ENCODE measurements around the gene FAM221B.

FAM221B gene, protein sequence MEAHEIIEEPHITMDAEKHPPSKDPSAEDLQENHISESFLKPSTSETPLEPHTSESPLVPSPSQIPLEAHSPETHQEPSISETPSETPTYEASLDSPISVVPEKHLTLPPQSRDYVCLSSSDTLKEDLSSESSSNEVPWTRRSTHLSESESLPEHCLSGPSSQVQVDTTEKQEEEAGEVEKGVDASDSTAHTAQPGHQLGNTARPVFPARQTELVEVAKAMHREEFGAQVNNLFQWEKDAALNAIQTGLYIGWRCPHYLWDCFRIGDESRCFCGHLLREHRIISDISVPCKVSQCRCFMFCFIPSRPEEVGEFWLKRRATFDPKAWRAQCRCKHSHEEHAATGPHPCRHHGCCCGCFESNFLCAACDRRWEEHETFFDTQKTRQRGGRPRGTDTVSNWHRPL

DNA sequence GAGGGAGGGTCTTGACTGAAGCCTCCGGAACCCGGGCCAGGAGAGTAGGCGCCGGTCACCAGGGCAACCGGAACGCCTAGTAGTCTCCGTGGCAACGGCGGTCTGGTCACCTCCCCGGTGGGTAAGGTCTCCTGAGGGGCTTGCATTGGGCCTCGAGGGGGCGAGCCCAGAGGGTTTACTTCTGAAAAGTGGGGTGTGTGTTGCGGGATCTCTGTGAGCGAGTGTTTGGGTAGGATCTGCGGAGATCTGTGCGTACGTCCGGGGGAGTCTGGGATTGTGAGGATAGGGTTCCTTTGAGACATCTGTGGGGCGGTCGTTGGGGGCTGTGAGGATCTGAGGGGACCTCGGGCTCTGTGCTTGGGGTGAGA is at the start of gene FAM221B:
Gene FAM221B, minus strand, starts transcription at position 17 of the 368 bp plus-strand sequence. CDS start 2,571 bp downstream, outside the sequence.
- Histone ChIP-seq H3K9ac (ENCODE audit: low read length) (peak within 1 kb of the TSS; percentile 82), H4K20me1 (ENCODE audit: insufficient read depth, low read length) (no peaks in the 10 kb centered on the region), H3K27ac (ENCODE audit: low read length) (no peak within 1 kb of the TSS), H2AFZ (ENCODE audit: low read depth, low read length) (peak within 1 kb of the TSS; percentile 100), H3K4me1 (ENCODE audit: low read length) (peaks cover 37% of the 10 kb centered on the region), H3K36me3 (replicated peaks; ENCODE audit: low read depth, low read length) (no peaks in the 10 kb centered on the region), H3K79me2 (ENCODE audit: low read length) (0 out of 2 replicates have a peak, but pooled peaks cover 3% of the 10 kb centered on the region), H3K4me2 (ENCODE audit: low read length) (peak within 1 kb of the TSS; percentile 100), H3K9me3 (ENCODE audit: insufficient read depth, low read length) (no peaks in the 10 kb centered on the region), H3K4me3 (ENCODE audit: low read length) (peak within 1 kb of the TSS; percentile 99), H3K27me3 (ENCODE audit: low read depth, low read length) (peaks cover 5% of the 10 kb centered on the region; the same call in 1 of the 2 replicates)
- no peak for TF ChIP-seq CTCF (IDR thresholded peaks at IDR 0.05; ENCODE audit: low read depth, low read length)
- no peak for TF ChIP-seq EZH2phosphoT487 (IDR thresholded peaks at IDR 0.05; ENCODE audit: low read depth)

GRCh38 chr9:35872505-35872904 is 44.0 kb upstream of the FAM221B start:
- Histone ChIP-seq H3K27me3 (ENCODE audit: low read depth, low read length) (peaks cover 7% of the 10 kb centered on the region; the same call in 1 of the 2 replicates), H3K79me2 (ENCODE audit: low read length) (no peaks in the 10 kb centered on the region), H3K4me1 (ENCODE audit: low read length) (no peaks in the 10 kb centered on the region), H4K20me1 (ENCODE audit: insufficient read depth, low read length) (no peaks in the 10 kb centered on the region), H3K4me3 (ENCODE audit: low read length) (no peak overlapping the region), H2AFZ (ENCODE audit: low read depth, low read length) (no peak overlapping the region), H3K27ac (ENCODE audit: low read length) (no peak overlapping the region), H3K4me2 (ENCODE audit: low read length) (no peak overlapping the region), H3K9me3 (ENCODE audit: insufficient read depth, low read length) (peaks cover 4% of the 10 kb centered on the region; the same call in 1 of the 2 replicates), H3K9ac (ENCODE audit: low read length) (no peak overlapping the region), H3K36me3 (replicated peaks; ENCODE audit: low read depth, low read length) (no peaks in the 10 kb centered on the region)
- TF ChIP-seq CTCF (IDR thresholded peaks at IDR 0.05; ENCODE audit: low read depth, low read length) (no peak), EZH2phosphoT487 (IDR thresholded peaks at IDR 0.05; ENCODE audit: low read depth) (no peak)

DNA sequence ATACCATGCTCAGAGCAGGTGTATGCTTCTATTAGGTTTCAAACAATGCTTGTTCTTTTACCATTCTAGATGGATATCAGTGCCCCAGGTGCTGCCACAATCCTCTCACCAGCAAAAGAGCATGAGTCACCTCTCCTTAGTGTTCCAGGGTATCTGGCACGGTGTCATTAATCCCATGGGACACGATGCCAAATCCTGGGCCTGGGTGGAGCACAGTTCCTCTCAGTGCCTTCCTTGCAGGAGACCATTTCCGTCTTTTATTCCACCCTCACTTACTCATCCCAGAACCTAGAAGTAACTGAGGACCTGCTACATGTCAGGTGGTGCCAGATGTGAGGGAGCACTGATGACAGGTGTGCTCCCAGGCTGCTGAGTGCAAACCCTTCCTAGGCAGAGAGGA is 43.0 kb upstream of the FAM221B start:
- TF ChIP-seq CTCF (IDR thresholded peaks at IDR 0.05; ENCODE audit: low read depth, low read length) = no peak
- no peak for TF ChIP-seq EZH2phosphoT487 (IDR thresholded peaks at IDR 0.05; ENCODE audit: low read depth)

GRCh38 chr9:35870351-35870923 is 41.9 kb upstream of the FAM221B start, which contains the start of gene OR13J1:
OR13J1 (minus strand) TSS chr9:35870401; CDS start chr9:35870401, 0 bp downstream.
- no peak within 1 kb of the TSS for H3K9ac ChIP-seq (ENCODE audit: low read length)
- no peaks in the 10 kb centered on the region for H3K4me1 ChIP-seq (ENCODE audit: low read length)
- no peaks in the 10 kb centered on the region for H3K9me3 ChIP-seq (ENCODE audit: insufficient read depth, low read length)
- H2AFZ ChIP-seq (ENCODE audit: low read depth, low read length) = no peak within 1 kb of the TSS
- H3K4me3 ChIP-seq (ENCODE audit: low read length) = no peak within 1 kb of the TSS
- H4K20me1 ChIP-seq (ENCODE audit: insufficient read depth, low read length) = no peaks in the 10 kb centered on the region
- H3K4me2 ChIP-seq (ENCODE audit: low read length) = no peak within 1 kb of the TSS
- H3K27me3 ChIP-seq (ENCODE audit: low read depth, low read length) = no peaks in the 10 kb centered on the region
- H3K79me2 ChIP-seq (ENCODE audit: low read length) = no peaks in the 10 kb centered on the region
- H3K27ac ChIP-seq (ENCODE audit: low read length) = no peak within 1 kb of the TSS
- H3K36me3 ChIP-seq (replicated peaks; ENCODE audit: low read depth, low read length) = no peaks in the 10 kb centered on the region
- TF ChIP-seq CTCF (IDR thresholded peaks at IDR 0.05; ENCODE audit: low read depth, low read length) (no peak), EZH2phosphoT487 (IDR thresholded peaks at IDR 0.05; ENCODE audit: low read depth) (no peak)

More for the DNA sequence above, 43.0 kb upstream of the FAM221B start:
- no peaks in the 10 kb centered on the region for H4K20me1 ChIP-seq (ENCODE audit: insufficient read depth, low read length)
- no peak overlapping the region for H3K27ac ChIP-seq (ENCODE audit: low read length)
- H2AFZ ChIP-seq (ENCODE audit: low read depth, low read length) = no peak overlapping the region
- no peaks in the 10 kb centered on the region for H3K9me3 ChIP-seq (ENCODE audit: insufficient read depth, low read length)
- no peaks in the 10 kb centered on the region for H3K79me2 ChIP-seq (ENCODE audit: low read length)
- no peaks in the 10 kb centered on the region for H3K4me1 ChIP-seq (ENCODE audit: low read length)
- no peak overlapping the region for H3K9ac ChIP-seq (ENCODE audit: low read length)
- H3K4me3 ChIP-seq (ENCODE audit: low read length) = no peak overlapping the region
- H3K27me3 ChIP-seq (ENCODE audit: low read depth, low read length) = peaks cover 7% of the 10 kb centered on the region; the same call in 1 of the 2 replicates
- no peak overlapping the region for H3K4me2 ChIP-seq (ENCODE audit: low read length)
- H3K36me3 ChIP-seq (replicated peaks; ENCODE audit: low read depth, low read length) = no peaks in the 10 kb centered on the region
